T follicular helper cell (primary cell): ENCODE measurements around the gene THEMIS2.

ENCODE experiments used
- DNase-seq: peaks from one replicate; pipeline ENCODE4 v3.0.0-alpha.2; 2020; ENCODE audit warnings: low read depth

The THEMIS2 gene

DNA sequence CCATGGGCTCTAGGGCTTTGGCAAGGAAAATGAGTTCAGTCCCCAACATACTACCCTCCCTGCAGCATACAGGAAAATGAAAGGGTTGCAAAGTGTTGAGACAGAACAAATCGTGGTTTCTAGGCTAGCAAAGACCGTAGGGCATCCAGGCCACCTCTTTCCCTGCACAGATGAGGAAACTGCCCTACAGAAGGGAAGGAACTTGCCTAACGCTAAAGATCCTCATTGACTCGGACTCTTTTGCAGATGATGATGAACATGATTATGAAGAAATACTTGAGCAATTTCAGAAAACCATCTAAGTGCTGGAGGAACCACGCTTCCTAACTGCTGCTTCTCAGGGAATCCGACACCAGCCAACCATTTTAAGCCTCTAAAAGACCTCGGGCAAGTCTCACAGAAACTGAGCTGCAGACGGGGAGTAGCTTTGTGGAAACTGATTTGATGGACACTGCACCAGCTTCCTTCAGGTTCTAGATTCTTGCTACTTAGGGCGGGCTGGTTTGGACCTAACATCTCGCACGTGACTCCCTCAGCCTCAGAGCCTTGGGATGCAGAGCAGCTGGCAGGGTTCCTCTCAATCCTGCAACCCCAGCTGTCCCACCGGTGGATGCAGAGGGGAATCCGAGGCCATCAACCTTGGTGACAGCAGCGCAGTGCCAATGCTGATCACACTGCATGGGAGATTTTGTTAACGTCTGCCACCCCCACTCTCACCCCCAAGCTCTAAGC, 13.4 kb downstream of the THEMIS2 start:
- DNase-seq: no peak

DNA sequence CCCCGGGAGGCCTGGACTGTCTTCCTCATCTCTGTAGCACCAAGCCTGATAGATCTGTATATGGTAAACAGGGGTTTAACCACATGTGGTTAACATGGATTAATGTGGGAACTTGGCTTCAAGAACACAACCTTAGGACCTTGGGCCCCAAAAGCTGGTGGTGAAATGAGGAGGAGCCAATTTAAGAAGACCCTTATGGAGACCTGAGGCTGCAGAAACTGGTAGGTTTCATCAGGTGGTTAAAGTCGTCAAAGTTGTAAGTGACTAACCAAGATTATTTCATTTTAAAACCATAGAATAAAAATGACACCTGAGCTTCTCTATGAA, 14.0 kb downstream of the THEMIS2 start:
- DNase-seq: no peak

DNA sequence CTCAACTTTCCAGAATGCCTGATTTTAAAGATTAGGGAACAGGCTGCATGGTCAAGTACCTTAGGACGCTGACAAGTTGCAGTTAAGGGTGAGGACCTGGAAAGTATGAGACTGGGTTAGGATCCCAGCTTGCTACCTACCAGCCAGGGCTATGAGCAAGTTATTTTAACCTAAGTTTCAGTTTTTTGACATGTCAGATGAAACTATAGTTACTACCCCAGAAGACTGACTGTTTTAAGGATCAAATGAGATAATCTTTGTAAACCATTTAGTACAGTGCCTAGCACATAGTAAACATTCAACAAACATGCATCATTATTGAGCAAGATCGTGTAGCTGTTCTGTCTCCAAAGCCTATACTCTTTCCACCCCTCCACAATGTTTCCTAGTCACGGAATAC, 14.4 kb downstream of the THEMIS2 start:
- DNase-seq: no peak

DNA sequence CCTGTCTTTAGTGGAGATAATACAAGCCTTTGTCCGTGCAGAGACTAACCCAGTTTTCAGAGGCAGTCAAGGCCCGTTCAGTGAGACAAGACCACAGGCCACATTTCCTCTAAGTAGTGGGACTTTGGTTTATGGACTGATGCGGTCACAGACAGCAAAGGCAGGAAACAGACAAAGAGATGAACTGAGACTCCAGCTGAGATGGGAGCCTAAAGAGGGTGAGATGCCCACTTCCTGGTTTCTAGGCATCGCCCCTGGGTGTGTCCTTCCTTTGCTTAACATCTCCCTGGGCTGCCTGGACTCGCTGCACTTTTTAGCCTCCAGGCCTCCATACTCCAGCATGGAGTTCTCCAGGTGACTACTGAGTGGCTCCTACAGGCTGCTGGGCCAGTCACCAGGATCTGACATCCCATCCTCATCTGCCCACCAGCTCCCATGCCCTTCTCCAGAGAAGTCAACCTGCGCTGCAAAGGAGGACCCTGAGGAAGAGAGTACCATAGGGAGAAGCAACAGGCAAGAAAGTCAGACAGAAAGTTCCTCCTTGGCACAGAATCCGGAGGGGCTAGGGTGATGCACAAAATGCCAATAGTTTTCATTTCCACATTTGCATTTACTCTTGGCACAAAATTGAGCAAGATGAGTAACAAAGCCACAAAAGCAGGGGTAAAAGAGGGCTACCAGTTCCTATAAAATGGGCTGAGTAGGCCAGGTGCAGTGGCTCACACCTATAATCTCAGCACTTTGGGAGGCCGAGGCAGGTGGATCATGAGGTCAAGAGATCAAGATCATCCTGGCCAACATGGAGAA, 15.1 kb downstream of the THEMIS2 start:
- no peak for DNase-seq

DNA sequence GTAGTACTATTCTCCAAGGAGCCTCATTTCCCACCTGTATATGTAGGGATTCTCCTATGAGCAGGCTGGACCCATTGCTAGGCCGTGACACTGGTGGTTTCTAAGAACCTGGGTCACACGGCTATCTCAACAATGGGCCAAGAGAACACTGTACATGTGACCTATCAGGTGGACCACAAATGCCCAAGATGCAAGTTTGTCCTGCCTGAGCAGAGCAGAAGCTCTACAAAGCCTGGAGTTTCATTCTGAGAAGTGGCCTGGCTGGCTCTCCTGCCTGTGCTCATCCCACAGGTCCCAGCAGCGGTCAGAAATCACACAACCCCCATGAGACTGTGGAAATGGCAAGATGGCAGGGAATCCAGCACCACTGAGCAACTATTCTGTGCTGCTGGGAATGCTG, 17.2 kb downstream of the THEMIS2 start:
- no peak for DNase-seq

DNA sequence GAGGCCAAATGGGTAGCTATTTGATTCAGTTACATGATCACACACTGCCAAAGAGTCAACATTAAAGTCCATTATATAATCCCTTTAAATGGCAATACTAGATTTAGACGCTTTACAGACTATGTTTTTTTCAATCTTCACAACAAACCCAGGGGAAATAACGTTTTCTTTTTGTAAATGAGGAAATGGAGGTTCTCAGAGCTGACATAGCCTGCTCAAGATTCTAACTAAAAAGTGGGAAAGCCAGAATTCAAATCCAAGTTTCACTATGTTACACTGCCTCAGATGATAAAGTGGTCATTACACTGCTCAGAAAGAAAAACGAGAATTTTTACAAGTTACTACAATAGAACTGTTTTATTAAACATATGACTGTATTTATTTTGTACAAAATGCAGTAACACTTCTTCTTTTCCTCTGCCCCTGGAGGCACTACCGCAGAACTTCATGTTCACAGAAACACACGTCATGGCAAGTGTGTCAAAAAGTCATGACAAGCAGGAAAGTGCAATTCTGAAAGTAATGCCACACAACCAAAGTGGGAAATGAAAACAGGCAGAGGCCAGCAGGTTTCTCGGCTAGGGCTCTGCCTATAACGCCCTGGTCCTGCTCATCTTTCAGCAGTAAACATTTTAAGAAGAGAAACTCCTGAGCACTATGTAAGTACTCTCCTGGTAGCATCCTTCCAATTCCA, 19.0 kb downstream of the THEMIS2 start:
- DNase-seq: peak; percentile 14

DNA sequence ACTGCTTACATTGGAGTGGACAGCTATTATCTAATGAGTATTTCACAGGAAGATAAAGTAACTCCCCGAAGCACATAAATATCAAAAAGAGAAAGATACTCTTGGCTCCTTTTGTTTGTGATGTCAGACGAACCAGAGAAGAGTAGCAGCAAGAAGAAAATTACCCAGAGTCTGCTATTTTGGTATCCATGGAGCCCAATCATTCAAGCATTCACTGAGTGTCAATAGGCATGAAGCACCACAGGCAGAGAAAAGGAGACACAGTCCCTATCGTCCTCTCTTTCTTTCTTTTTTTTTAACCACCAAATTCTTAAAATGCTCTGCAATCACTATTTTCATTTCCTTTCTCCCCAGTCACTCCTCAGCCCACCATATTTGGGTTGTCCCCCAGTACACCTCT, 22.2 kb downstream of the THEMIS2 start:
- DNase-seq: no peak

DNA sequence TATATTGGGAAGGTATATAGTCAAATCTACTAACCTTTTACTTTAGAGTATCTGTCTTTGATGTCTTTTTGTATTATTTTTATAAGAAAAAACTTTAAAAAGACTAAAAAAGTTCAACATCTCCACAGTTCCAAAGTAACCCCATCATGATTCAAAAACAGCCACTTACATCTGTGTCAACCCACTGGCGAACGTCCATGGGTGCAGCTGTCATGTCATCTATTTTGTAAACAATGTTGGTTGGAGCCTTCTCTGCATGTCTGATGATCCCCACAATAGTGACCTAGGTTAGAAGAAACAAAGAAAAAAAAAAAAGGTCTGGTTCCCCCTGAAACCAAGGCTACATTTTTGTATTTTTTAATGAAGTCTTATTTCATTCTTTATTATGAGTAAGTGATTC, 34.4 kb downstream of the THEMIS2 start:
- DNase-seq: no peak

DNA sequence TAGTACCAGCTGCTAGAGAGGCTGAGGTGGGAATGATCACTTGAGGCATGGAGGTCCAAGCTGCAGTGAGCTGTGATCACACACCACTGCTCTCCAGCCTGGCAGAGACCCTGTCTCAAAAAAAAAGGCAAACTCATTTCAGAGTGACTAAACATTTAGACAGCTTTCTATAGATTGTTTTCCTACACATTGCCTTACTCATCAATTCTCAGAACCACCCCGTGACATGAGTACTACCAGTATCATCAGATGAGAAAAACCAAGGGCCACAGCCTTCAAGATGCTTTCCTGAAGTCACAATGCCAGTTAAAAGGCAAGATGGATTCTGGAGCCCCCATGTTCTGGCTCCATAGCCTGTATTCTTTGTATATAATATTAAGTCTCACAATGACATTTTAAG, 40.1 kb downstream of the THEMIS2 start:
- no peak for DNase-seq

DNA sequence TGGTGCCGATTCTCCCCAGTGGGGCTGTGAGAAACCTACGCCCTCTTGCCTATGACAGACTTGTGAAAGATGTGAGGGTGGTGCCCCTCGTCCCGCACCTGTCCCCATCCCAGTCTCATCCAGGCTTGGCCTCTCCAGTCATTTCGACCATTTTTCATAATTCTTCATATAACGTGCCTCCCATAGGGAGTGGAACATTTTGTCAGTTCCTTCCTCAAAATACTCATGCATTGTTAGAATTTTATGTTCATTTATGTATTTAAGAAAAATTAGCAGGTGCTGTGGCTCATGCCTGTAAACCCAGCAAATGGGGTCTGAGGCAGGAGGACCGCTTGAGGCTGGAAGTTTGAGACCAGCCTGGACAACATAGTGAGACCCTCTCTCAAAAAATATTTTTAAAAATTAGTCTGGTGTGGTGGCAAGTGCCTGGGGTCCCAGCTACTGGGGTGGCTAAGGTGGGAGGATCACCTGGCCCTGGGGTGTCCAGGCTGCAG, 42.8 kb downstream of the THEMIS2 start:
- no peak for DNase-seq

DNA sequence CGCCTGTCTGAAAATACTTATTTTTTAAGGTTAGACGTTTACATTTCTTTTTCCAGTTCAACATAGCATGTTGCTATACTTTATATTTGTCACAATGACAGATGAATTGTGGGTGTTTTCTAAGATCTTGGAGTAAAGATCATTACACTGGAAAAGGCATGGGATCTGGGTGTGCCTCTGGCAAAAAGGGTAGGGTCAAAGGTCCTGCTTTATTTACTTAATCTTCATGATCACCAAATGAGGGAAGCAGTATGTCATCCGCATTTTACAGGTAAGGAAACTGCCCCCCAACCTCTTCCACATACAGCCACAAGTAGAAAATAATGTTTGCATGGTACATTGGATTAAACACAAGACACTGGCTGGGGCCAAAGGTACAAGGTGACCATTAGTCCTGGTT, 49.9 kb downstream of the THEMIS2 start:
- DNase-seq: no peak

DNA sequence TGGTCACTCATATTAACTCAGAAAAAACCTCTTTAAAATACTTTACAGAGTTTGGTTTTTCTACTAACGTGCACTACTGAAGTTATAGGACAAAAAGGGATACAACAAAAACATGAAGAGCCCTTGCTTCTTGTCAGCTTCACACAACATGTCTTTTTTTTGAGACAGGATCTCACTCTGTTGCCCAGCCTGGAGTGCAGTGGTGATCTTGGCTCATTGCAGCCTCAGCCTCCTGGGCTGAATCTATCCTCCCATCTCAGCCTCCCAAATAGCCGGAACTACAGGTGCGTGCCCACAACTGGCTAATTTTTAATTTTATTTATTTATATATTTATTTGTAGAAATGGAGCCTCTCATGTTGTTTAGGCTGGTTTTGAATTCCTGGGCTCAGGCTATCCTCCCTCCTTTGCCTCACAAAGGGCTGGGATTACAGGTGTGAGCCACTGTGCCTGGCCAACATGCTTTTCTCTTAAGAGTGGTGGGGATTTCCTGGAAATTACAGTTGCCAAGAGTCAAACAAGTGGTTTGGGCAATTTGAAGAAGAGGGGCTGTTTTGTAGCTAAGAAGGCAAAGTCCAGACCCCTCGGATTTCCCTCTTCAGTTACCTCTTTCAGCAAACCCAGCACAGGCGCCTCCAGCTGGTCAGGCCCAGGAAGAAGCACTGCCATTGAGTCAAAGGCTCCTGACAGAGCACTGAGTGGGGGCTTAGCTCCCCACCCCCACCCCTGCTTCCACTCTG, 56.0 kb downstream of the THEMIS2 start:
- no peak for DNase-seq

DNA sequence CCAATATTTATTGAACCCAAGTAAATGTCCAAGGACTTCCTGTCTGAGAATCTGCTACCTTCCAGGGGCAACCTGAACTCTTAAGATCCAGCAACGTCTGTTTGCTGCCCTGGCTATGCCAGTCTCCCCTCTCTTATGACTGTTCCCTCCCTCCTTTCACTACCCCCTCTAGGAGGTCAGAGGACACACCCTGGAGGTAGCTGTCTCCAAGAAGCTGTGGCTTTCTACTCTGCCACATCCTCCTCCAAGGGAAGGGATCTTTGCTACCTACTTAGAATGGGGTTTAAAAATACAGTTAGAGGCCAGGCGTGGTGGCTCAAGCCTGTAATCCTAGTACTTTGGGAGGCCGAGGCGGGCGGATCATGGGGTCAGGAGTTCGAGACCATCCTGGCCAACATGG, 58.8 kb downstream of the THEMIS2 start:
- DNase-seq: no peak

DNA sequence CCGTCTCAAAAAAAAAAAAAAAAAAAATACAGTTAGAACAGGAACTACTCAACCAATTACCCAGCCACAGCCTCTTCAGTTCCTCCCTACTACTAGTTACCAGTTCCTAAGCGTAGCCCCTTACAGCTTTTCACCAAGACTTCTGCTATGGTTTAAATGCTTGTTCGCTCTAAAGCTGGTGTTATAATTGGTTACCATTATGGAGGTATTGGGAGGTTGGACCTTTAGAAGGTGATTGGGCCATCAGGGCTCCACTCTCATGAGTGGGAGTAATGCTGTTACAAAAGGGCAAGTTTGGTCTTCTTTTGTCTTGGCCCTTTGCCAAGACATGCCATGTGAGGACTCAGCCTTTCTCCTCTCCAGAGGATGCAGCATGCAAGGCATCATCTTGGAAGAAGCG, 59.4 kb downstream of the THEMIS2 start:
- DNase-seq: no peak

DNA sequence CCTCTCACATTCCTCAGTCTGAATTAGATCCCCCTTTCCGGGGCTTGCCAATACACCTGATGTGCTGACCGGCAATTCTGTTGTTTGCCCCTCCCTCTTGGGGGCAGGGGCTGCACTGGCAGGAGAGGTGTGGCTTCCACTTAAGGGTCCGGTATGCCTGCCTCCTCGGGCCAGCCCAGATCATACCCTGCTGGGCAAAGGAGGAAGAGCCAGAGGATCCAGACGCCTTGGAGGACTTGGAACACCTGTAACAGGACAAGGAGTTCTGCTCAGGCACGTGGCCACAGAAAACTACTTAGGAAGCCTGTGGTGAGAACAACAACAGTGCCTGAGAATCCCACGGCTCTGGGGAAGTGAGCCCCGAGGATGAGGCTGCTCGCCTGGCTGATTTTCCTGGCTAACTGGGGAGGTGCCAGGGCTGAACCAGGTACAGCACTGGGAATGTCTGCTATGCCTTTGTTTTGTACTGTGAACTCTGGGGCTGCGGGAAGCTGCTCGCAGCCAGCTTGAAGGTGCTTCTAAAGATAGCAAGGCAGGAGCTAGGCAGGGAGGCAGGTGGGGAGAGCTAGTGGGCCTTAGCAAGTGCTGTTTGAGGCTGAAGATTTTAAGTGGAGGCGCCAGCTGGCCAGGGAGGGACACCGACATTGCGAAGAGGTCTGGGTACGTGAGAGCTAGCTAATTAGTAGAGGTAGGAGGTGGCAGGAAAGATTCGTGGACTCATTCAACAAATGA, 62.6 kb downstream of the THEMIS2 start, which contains the start of gene SMPDL3B:
Gene SMPDL3B, plus strand, starts transcription at position 183 of the 732 bp plus-strand sequence. Its CDS starts 184 bp downstream, at position 367.
- DNase-seq: no peak

DNA sequence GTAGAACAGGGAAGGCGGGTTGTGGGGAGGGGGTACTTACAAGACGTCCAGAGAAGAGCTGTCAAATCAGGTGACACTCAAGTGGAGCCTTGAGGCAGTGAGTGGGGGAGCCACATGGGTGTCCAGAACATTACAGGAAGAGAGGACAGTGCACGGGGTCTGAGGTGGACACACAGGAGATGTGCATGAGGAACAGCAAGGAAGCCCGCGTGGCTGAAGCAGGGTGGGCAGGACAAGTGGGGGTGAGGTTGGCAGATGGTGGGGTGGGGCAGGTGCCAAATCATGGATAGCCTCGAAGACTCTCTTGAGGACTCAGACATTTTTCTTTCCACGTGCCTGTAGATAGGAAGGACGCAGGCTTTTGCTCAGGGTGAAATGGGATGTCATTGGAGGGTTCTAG, 63.4 kb downstream of the THEMIS2 start:
- no peak for DNase-seq
